Activated CD4-positive, alpha-beta T cell treated with anti-CD3 and anti-CD28 coated beads, Interleukin-2, amount 50 U/mL, for 24 hours (primary cell): ENCODE results near the gene SMAD7.

Source experiments
- DNase-seq, 2 donors: peaks; one replicate each; pipeline ENCODE4 v3.0.0-alpha.2; 2020; ENCODE audit warnings: low read depth in 1 of 2, low spot score in 1 of 2

SMAD7 gene

DNA sequence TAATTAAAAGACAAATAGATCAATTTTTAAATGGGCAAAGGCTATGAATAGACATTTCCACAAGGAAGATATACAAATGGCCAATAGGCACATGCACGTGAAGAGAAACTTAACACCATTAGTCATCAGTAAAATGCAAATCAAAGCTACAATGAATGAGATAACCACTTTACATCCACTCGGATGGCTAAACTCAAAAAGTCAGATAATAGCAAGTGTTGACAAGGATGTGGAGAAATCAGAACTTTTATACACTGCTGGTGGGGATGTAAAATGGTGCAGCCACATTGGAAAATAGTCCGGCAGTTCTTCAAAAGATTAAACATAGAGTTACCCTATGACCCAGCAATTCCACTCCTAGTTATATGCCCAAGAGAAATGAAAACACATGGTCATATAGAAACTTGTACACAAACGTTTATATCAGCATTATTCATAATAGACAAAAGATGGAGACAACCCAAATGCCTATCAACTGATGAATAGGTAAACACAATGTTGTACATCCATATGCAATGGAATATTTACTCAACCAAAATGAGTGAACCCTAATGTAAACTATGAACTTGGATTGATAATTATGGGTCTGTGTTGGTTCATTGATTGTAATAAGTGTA, 51.1 kb downstream of the SMAD7 start:
- DNase-seq = no peak

DNA sequence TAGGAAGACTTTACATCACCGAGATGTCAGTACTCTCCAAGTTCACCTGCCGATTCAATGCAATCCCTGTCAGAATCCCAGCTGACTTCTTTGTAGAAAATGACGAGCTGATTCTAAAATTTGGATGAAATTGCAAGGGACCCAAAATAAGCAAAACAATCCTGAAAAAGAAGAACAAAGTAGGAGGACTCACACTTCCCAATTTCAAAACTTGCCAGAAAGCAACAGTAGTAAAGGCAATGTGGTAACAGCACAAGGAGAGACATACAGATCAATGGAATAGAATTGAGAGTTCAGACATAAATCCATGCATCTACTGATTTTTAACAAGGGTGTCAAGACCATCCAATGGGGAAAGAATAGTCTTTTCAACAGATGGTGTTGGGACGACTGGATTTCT, 52.2 kb downstream of the SMAD7 start:
- no peak for DNase-seq

DNA sequence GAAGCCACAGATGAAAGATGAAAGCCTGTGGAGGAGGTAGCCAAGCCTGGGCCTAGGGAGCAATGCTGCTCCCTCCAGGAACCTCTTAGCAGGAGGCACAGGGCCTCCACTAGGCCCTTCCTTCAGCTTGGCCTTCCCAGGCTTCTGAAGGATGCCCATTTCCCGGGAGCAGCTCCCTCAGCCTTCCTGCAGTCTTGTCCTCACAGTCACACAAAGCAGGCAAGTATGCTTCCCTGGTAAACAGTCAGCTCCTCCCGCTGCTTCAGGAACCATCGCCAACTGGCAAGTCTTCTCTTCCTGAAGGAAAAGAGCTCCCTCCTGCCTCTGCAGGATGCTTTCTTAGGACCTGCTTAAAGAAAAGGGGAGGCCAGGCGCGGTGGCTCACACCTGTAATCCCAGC, 53.2 kb downstream of the SMAD7 start:
- DNase-seq = no peak

DNA sequence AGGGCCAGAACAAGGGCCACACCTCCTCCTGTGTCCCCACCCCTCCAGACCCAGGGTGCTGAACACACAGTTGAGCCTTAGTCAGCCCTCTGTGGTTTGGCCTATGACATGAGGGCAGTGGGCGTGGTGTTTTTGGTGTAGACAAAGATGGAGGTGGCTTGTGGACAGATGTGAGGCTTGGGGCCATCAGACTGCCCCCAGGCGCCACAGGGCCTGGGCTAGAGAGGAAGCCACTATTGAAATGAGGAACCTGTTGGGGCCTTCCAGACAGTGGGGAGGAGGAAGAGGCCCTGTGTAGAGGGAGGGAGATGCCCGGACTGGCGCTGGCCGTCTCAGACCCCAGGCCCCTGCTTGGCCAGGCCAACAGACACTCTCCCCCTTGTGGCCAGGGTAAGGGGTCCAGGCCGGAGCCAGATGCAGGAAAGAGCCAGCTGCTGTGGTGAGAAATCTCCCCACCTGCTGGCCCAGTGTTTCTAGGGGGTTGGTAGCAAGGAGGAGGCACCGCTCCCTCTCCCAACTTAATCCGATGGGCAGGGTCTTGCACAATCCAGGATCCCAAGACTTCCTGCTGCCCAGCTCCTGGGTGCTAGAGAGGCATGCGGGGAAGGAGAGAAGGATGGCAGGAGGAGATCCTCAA, 53.8 kb downstream of the SMAD7 start:
- DNase-seq = no peak

- no peak for DNase-seq
These were observed 54.4 kb downstream of the SMAD7 start for GRCh38 chr18:48896326-48896874.

DNA sequence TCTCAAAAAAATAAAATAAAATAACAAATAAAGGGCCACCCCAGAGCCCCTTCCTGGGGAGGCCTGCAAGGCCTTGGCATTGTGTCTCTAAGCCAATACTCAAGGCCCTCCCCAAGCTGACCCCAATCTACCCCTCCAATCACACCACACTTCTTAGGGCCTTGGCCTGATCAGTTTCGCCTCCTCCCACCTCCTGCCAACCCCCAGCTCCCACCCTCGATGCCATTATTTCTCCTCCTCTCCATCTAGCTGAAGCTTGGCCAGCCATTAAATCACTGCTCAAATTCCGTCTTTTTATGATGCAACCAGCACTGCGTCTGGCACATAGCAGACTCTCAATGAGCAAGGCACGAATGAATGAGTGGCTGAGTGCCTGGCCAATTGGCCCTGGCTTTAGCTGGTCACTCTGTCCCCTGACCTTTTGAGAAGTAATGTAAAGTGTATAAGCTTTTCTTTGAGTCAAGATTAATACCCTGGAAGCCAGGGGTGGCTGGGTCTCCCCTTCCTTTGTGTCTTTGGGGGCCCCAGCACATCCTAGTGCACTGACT, 55.9 kb downstream of the SMAD7 start:
- no peak for DNase-seq

DNA sequence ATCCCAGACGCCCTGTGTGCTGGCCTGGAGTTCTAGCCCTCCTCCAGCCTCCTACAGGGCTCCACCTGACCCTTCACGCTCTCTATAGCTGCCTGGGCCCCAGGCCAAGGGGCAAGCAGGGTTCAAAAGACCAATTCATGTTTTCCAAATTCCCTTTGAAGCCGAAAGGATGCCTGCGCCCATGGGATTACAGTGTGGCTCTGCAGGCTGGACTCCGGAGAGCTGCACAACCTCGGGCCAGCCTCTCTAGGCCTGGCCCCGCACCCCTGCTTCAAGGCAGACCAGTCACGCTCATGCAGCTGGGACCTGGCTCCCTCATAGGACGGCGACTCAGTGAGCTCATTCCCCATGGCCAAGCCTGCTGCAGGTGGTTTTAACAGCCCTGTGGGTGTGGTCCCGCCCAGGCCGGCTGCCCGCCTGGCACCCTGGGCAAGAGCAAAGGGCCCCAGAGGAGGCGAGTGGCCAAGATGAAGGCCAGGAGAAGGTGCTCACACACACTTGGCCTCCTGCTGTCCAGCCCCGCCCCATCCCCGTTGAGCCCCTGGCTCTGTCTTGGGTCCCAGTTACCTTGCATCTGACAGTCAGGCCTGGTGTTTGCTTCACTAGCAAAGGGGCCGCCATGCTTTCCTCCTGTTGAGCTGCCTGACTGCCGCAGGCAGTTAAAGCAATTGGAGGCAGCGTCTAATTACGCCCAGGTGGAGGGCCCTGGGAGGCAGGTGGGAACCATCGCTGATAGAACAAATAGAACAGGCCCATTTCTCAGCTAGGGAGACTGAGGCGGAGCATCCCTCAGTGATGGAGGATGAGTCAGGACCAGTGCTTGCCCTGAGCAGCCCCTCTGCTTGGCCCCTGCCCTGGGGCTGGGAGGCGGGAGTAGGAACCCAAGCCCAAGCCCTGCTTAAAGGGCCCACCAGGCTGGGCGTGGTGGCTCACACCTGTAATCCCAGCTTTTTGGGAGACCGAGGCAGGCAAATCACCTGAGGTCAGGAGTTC, 56.9 kb downstream of the SMAD7 start:
- no peak for DNase-seq

DNA sequence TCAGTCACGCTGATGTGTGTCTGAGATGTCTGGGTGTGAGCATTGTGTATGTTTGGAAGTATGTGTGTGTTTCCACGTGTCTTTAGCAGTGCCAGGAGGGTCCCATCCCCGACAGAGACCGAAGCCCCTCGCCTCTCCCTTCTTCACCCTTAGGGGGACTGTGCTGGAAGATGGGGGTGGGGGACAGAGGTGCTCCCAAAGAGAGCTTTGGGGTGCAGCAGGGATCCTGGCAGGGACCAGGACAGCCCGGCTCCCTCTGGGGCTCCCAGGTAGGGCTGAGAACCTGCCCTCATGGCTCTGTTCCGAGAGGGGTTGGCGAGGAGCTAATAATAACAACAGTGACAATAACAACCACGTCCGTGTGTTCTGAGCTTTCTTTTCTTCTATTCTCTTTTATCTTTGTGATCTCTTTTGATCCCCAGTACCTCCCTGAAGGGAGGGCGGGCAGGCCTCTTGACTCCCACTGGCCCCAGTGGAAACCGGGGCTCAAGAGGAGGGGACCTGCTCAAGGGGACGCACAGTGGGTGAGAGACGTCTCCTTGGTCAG, 57.6 kb downstream of the SMAD7 start:
- DNase-seq = no peak

- no peak for DNase-seq
These were observed 58.5 kb downstream of the SMAD7 start for GRCh38 chr18:48892146-48892855.

- no peak for DNase-seq
These were observed 59.0 kb downstream of the SMAD7 start for GRCh38 chr18:48891721-48892120.

DNA sequence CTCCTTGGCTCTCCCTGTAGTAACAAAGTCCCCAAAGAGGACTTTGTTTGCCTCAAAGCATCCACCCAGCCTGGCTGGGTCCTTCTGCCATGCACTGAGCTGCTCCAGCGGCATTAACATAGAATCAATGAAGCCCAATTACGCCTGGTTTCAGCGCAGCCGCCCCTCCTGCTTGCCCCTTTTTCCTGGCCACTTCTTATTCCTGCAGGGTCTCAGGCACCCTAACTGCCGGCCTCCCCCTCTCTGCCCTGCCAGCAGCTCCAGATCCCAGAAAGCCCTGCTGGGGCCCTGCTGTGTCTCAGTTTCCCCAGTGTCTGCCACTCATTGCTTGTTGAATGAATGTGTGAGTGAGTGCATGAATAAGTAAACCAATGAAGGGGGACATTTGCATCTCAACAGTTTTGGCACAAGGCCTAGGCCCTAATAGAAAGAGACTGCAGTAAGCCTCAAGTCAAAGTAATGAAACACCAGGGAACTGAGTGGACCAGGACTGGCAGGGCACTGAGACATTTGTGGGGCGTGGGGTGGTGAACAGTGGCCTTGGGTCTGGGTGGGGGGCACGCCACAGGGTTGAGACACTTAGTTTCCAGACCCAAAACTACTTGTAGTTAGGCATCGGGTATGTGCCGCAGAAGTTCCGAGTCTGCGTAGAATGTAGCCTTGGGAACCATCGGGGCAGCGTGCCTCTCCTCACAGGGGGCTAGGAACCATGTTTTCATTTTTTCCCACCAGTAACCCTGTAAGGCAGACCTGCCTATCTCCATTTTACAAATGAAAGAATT, 60.6 kb downstream of the SMAD7 start:
- no peak for DNase-seq

- DNase-seq = no peak
These were observed 61.4 kb downstream of the SMAD7 start for GRCh38 chr18:48889115-48889941.

DNA sequence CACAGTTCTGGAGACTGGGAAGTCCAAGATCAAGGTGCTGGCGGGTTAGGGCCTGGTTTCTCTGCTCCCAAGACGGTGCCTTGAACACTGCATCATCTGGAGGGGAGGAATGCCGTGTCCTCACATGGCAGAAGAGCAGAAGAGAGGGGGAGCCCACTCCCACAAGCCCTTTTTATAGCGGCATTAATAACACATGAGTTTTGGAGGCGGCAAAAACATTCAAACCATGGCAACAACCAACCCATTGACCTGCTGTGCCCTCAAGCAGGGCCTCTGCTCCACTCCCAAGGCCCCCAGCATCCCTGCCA, 62.0 kb downstream of the SMAD7 start:
- DNase-seq = no peak

- DNase-seq = no peak
These were observed 62.6 kb downstream of the SMAD7 start for GRCh38 chr18:48887905-48888772.

GRCh38 chr18:48887294-48887904, 63.4 kb downstream of the SMAD7 start:
- no peak for DNase-seq

DNA sequence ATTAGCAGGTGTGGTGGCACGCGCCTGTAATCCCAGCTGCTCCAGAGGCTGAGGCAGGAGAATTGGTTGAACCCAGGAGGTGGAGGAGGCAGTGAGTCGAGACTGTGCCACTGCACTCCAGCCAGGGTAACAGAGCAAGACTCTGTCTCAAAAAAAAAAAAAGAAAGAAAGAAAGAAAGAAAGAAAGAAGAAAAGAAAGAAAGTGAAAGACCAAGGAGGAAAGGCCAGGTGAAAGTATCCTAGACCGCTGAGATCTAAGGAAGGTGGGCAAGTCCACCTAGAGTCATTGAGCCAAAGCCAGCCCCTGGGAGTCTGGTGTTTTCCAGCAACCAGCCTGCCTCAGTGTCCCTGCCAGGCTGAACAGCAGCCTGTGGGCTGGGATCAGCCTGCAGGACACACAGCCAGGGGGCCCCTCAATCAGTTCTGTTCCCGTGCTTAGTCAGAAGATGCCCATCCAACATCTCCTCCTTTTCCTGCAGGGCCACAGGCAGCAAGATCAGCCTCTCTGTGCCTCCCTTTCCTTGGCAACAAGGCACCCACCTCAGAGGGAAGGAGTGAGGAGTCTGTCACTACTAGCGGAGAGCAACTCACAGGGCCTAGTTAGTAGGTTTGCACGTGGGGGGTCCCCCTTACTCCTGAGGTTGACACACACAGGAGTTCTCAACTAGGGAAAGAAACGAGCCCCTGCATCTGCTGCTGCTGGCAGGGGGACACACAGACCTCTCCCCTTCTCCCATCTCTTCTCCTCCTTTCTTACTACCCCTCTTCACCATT, 64.1 kb downstream of the SMAD7 start:
- DNase-seq = no peak

- no peak for DNase-seq
These were observed 64.8 kb downstream of the SMAD7 start for GRCh38 chr18:48885924-48886400.
